ENCODE measurements around the gene SLC45A1.

DNA sequence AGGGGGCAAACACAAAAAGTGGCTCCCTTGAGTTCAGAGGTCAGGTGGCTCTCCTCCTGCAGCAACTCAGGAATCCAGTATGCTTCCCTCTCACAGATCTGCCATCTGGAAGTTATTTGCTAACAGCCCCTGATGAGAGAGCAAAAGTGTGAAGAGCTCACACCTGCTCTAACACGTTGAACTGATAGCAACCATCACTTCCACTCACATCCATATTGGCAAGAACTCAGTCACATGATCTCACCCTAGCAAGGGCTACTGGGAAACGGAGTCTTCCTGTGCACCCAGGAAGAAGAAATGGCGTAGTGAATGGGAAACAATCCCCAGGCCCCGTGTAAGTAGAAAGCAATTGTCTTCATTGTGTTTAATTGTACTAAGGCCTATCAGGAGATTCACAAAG lies 20.7 kb upstream of the SLC45A1 start:
- TF ChIP-seq, protein P1, sequence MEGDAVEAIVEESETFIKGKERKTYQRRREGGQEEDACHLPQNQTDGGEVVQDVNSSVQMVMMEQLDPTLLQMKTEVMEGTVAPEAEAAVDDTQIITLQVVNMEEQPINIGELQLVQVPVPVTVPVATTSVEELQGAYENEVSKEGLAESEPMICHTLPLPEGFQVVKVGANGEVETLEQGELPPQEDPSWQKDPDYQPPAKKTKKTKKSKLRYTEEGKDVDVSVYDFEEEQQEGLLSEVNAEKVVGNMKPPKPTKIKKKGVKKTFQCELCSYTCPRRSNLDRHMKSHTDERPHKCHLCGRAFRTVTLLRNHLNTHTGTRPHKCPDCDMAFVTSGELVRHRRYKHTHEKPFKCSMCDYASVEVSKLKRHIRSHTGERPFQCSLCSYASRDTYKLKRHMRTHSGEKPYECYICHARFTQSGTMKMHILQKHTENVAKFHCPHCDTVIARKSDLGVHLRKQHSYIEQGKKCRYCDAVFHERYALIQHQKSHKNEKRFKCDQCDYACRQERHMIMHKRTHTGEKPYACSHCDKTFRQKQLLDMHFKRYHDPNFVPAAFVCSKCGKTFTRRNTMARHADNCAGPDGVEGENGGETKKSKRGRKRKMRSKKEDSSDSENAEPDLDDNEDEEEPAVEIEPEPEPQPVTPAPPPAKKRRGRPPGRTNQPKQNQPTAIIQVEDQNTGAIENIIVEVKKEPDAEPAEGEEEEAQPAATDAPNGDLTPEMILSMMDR (IDR thresholded peaks at IDR 0.05 in 2 of 3, conservative IDR thresholded peaks at IDR 0.05 in 1 of 3; ENCODE audit: borderline replicate concordance in 1 of 3, insufficient read depth in 1 of 3, low read depth in 2 of 3, low read length in 2 of 3): no peak
- no peak for TF ChIP-seq RAD21 (IDR thresholded peaks at IDR 0.05; ENCODE audit: low read depth)
- TF ChIP-seq, protein P2, sequence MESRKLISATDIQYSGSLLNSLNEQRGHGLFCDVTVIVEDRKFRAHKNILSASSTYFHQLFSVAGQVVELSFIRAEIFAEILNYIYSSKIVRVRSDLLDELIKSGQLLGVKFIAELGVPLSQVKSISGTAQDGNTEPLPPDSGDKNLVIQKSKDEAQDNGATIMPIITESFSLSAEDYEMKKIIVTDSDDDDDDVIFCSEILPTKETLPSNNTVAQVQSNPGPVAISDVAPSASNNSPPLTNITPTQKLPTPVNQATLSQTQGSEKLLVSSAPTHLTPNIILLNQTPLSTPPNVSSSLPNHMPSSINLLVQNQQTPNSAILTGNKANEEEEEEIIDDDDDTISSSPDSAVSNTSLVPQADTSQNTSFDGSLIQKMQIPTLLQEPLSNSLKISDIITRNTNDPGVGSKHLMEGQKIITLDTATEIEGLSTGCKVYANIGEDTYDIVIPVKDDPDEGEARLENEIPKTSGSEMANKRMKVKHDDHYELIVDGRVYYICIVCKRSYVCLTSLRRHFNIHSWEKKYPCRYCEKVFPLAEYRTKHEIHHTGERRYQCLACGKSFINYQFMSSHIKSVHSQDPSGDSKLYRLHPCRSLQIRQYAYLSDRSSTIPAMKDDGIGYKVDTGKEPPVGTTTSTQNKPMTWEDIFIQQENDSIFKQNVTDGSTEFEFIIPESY (IDR thresholded peaks at IDR 0.05; ENCODE audit: extremely low read depth, insufficient replicate concordance, low read length): no peak

Measured in HCT116 (cell line).